ENCODE results near the gene TNFAIP8. TPM values are rescaled to one million over a fixed set of nuclear protein-coding genes. Genes with fewer than 3 reads are reported as not detected.

The TNFAIP8 gene
- 15.3 TPM for total RNA-seq

GRCh38 chr5:119355685-119356611 lies at the start of gene TNFAIP8:
Gene TNFAIP8, plus strand, starts transcription at chr5:119356019. Its CDS starts 72 bp downstream, at chr5:119356091.
- peak; percentile 69 for ATAC-seq

DNA sequence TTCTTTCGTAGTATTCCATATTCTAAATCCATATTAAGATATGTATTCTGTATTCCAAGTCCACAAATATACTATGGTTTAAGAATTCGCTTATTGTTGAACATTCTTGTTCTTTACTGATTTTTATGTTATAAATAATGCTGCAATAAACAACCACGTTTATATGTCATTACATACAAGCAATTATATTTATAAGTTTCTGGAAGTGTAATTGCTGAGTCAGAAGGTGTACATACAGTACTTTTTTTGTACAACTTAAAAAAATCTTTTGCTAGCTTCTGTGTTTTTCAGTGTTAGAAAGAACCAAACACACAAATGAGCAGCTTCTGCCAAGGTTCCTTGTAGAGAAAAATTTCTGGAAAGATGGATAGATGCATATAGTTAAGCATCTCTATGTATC lies 48.6 kb upstream of the TNFAIP8 start:
- ATAC-seq: no peak

- ATAC-seq: no peak
These were observed 46.5 kb upstream of the TNFAIP8 start for GRCh38 chr5:119309326-119309725.

DNA sequence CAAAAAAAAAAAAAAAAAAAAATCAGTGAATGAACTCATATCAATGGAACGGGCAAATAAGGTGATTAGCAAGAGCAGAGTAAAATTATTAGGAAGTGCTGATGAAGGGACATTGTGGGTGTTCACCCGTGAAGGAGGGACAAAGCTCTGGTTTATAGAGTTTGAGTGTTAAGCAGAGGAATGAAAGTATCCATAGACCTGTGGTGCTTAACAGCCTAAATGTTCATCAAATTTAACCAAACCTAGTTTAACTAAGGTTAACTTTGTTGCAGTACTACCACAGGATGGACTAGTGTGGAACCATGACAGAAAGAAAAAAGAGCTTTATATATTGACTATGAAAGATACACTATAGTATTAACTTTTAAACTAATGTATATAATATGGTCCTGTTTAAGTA lies 44.1 kb upstream of the TNFAIP8 start:
- ATAC-seq: no peak

DNA sequence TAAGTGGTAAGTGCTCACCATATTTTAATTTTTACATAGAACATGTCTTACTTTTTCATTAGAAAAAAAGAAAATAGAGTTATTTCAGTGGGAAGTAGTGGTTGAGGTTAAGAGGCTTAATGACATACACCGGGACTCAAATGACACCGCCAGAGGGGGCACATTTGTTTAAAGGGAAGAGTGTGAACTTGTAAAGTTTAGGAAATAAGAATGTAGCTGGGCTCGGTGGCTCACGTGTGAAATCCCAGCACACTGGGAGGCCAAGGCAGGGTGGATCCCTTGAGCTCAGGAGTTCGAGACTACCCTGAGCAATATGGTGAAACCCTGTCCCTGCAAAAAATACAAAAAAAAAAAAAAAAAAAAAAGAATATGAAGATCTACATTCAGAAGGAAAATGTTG lies 43.4 kb upstream of the TNFAIP8 start:
- ATAC-seq: no peak

GRCh38 chr5:119313197-119313596 lies 42.6 kb upstream of the TNFAIP8 start:
- no peak for ATAC-seq

DNA sequence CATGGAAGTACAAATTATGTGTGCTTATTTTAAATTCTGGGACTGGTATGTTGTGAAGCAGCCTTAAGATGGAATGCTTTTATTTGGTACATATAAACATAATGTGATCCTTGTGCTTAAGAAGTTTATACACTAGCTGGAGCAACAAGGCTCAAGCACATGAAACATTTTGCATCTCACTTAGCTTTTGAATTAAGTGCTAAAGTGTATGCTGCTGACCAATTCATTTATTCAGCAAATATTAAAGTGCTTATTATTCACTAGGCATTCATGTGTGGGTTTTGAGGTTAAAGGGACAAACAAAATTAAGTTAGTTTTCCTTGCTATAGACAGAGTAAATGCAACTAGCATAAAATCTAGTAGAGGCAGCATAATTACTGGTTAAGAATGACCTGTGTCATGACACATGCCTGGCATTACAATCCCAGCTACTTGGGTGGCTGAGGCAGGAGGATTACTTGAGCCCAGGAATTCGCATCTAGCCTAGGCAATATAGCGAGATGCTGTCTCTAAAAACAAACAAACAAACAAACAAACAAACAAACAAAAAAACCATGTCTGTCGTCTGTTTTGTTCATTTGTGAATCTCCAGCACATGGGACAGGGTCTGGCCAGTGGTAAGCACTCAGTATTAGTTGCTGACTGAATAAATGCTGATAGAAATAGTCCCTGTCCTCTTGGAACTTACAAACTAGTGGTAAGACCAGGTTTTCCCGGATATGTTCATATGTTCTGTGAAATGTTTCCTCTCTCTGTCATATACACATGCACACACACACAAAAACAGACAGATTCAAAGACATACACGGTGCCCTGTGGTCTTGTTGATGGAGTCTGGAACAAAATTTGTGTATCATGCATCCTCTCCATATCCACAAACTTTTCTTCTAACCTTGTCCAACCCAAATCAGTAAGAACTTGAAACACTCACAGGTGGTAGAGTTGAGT lies 41.9 kb upstream of the TNFAIP8 start:
- no peak for ATAC-seq

GRCh38 chr5:119315516-119315949 lies 40.3 kb upstream of the TNFAIP8 start:
- ATAC-seq: peak; percentile 72

- ATAC-seq: no peak
These were observed 39.7 kb upstream of the TNFAIP8 start for GRCh38 chr5:119316086-119316485.

- ATAC-seq: no peak
These were observed 38.9 kb upstream of the TNFAIP8 start for GRCh38 chr5:119316906-119317305.

DNA sequence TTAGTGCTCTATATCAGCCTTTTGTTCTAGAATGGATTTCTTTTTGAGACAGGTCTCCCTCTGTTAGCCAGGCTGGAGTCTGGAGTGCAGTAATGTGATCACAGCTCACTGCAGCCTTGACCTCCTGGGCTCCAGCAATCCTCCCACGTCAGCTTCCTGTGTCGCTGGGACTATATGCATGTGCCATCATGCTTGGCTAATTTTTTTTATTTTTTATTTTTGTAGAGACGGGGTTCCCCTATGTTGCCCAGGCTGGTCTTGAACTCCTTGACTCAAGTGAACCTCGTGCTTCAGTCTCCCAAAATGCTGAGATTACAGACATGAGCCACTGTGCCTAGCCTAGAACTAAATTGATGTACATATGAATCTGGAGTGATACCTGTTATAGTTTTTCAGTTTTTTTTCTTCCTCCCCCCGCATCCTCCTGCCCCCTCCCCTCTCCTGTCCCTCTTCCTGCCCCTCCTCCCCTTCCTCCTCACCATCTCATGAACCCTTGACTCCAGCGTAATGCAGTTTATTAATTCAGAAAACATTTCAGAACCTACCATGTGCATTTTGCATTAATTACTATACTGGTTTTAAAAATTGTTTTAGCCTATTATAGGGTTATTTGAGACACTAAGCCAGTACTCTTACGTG lies 37.4 kb upstream of the TNFAIP8 start:
- no peak for ATAC-seq

DNA sequence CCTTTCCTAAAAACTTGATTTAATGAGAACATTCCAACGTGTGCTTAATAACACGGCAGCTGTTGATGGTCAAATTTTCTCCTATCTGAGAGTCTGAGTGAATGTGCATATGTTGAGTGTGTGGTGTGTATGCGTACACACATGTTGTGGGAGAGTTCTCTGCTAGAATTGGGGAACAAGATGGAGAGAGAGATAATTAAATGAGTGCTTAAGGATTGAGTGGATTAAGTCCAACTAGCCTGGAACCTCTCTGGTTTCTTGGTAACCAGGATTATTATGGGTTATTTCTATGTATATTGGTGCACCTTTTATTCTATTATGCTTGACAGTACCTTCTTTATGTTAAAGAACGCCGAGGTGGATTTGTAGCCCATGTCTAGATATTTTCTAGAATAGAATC lies 36.4 kb upstream of the TNFAIP8 start:
- no peak for ATAC-seq

- ATAC-seq: no peak
These were observed 35.9 kb upstream of the TNFAIP8 start for GRCh38 chr5:119319890-119320289.

DNA sequence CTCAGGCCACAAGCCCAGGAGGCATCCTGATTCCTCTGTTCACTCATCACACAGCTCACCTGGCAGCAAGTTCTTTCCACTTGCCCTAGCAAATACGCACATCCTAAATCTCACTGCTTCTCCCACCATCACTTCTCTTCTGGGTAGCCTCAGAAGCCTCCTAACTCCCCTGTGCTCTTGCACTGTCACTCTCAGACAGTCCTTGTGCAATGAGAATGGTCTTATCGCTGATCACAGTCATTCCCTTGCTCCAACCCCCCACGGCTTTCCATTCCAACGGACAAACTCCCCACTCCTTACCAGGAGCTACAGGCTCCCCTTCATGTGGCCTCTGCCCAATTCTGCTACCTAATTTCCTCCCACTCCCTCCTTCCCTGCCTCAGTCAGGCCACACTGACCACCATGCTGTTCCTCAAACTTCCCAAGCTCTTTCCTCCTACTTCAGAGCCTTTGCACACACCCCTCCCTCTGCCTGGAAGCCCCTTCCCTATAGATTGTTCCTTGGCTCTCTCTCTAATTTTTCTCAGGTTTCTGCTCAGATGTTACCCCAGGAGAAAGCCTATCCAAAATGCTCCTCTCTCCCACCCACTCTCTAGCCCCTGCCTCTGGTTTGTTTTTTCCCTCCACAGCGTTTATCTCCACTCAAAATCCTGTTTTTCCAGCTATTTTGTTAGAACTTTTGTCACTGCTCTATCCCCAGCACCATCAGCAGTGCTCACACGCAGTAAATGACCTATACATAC lies 34.1 kb upstream of the TNFAIP8 start:
- ATAC-seq: no peak

- ATAC-seq: no peak
These were observed 33.4 kb upstream of the TNFAIP8 start for GRCh38 chr5:119322312-119322947.

DNA sequence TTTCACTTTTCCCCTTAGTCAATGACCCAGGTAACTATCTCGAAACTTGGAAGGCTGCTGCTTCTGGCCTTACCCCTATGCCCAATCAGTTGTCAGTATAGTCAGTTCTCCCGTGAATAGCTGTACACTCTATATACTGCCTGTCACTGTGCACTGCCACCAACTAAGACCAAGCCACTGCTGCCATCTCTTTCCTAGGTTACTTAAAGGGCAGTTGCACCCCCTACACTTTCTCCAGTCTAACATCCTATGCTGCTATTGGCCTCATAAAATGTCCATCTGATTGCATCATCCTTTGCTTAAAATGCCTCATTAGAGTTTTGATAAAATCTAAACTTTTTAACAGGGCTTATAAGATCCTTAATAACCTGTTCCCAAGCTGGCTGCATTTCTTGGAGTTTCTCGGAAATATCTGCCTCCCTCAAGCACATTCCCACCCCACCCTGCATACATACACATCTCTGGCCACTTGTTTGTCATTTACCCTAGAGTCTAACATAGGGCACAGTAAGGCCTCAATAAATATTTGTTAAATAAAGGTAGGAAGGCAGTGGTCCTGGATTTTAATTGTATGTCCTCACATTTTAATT lies 32.8 kb upstream of the TNFAIP8 start:
- ATAC-seq: no peak

DNA sequence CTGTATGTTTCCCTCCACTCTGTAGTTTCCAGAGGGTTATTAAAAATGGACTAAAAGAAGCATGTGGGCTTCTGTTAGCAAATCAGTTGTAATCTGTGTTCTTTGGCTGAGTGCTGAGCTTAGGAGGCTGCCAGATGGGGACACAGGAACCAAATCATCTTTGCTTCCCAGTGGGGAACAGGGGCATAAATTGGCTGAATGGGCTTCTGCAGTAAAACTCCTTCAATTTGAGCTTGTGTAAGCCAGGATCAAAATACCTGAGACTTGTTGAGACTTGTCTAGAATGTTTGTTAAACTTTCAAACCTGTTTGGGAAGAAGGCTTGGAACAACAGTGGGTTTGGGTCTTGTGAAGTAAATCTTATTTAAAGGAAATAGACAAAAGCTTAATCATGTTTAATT lies 32.2 kb upstream of the TNFAIP8 start:
- peak; percentile 85 for ATAC-seq

DNA sequence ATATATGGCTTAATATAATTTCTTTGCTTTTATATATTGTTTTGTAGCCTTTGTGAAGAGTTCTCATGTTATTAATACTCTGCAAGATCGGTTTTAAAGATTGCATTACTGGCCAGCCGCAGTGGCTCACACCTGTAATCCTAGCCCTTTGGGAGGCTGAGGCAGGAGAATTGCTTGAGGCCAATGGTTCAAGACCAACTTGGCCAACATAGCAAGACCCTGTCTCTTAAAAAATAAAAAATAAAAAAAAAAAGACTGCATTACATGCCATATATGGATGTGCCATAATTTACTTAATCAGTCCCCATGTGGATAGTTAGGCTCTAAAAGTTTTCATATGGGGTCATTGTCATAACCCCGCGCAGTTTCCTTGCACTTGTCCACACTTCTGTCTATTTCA lies 31.0 kb upstream of the TNFAIP8 start:
- no peak for ATAC-seq

DNA sequence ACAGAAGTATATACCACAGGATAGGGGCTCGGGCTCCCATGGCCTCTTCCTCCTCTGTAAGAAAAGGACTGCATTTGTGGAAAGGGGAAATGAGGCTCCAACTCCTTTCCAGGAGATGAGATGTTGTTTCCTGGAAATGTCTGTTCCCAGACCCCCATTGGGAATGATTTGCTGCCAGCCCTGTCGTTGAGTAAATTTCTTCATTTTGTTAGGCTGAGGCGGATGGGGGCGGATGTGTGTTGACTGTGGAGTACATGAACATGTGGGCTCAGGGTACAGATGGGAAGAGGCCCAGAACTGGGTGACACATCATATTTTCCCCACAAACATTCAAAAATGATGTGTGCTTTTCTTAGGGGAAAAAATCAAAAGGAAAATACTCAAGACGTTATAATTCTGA lies 28.8 kb upstream of the TNFAIP8 start:
- ATAC-seq: no peak

- ATAC-seq: no peak
These were observed 26.8 kb upstream of the TNFAIP8 start for GRCh38 chr5:119328753-119329602.
